Measurements from ENCODE around the gene ZNF438.

DNA sequence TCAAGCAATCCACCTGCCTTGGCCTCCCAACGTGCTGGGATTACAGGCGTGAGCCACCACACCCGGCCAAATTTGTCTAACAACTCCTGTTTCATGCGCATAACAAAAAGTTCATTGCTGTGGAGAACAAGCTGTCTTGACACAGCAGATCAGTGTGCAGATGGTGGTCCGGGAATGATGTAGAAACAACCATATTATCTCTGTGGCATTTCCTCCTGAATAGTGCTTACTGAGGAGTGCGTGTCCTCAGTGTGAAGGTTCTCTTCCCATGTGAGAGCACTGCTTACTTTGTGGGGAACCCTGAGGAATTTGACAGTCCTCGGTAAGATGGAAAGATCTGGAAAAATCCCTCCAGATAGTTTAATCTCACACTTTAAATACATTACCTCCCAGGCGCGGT is 30.3 kb upstream of the ZNF438 start:
- no peak for TF ChIP-seq POLR2AphosphoS5 (IDR thresholded peaks at IDR 0.05; ENCODE audit: low read depth, low read length)
- TF ChIP-seq SIN3A (IDR thresholded peaks at IDR 0.05; ENCODE audit: borderline replicate concordance, insufficient read depth, low read length): no peak
- TF ChIP-seq TAF1 (IDR thresholded peaks at IDR 0.05; ENCODE audit: borderline replicate concordance, insufficient read depth, low read length): no peak
- TF ChIP-seq, protein P1, sequence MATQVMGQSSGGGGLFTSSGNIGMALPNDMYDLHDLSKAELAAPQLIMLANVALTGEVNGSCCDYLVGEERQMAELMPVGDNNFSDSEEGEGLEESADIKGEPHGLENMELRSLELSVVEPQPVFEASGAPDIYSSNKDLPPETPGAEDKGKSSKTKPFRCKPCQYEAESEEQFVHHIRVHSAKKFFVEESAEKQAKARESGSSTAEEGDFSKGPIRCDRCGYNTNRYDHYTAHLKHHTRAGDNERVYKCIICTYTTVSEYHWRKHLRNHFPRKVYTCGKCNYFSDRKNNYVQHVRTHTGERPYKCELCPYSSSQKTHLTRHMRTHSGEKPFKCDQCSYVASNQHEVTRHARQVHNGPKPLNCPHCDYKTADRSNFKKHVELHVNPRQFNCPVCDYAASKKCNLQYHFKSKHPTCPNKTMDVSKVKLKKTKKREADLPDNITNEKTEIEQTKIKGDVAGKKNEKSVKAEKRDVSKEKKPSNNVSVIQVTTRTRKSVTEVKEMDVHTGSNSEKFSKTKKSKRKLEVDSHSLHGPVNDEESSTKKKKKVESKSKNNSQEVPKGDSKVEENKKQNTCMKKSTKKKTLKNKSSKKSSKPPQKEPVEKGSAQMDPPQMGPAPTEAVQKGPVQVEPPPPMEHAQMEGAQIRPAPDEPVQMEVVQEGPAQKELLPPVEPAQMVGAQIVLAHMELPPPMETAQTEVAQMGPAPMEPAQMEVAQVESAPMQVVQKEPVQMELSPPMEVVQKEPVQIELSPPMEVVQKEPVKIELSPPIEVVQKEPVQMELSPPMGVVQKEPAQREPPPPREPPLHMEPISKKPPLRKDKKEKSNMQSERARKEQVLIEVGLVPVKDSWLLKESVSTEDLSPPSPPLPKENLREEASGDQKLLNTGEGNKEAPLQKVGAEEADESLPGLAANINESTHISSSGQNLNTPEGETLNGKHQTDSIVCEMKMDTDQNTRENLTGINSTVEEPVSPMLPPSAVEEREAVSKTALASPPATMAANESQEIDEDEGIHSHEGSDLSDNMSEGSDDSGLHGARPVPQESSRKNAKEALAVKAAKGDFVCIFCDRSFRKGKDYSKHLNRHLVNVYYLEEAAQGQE (IDR thresholded peaks at IDR 0.05; ENCODE audit: insufficient read depth in 1 of 2, low read depth in 2 of 2, low read length in 2 of 2): no peak
- TF ChIP-seq FOXP2 (optimal IDR thresholded peaks at IDR 0.05; ENCODE audit: borderline replicate concordance, extremely low read depth, extremely low read length, insufficient read depth): no peak
